ENCODE data around the gene SH3PXD2A. TPM values are rescaled to one million over a fixed set of nuclear protein-coding genes. Genes with fewer than 3 reads are reported as not detected.

The SH3PXD2A gene
- total RNA-seq, 1 donor from 2014 or later, result 56.2 TPM

DNA sequence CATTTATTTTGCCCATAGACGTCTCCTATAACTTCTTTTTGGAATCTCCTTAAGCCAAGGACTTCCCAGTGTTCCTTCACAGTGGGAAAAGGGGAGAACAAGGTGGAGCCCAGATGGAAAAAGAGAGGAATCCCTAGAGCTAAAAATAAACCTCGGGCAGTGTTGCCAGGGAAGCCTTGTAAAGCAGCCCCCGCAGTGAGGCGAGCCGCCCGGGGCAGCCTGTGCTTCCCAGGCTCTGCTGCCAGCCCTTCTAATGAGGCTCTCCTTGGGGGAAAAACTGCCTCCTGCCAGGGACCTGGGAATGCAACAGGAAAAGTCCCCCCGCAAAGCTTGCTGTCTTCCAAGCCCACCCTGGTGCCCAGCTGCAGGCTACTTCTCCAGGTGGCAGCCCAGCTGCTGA, 71.7 kb downstream of the SH3PXD2A start:
- Histone ChIP-seq H3K27me3 (no peaks in the 10 kb centered on the region), H3K4me3 (no peak overlapping the region), H3K4me1 (peaks cover 91% of the 10 kb centered on the region), H3K27ac (peak overlapping the region; percentile 17), H3K9me3 (no peaks in the 10 kb centered on the region), H3K36me3 (no peaks in the 10 kb centered on the region)
- intact Hi-C loops (cut with DNase I), result no loop called here
- no peak for DNase-seq (ENCODE audit: extremely low spot score in 2 of 2)
- TF ChIP-seq, protein P1, sequence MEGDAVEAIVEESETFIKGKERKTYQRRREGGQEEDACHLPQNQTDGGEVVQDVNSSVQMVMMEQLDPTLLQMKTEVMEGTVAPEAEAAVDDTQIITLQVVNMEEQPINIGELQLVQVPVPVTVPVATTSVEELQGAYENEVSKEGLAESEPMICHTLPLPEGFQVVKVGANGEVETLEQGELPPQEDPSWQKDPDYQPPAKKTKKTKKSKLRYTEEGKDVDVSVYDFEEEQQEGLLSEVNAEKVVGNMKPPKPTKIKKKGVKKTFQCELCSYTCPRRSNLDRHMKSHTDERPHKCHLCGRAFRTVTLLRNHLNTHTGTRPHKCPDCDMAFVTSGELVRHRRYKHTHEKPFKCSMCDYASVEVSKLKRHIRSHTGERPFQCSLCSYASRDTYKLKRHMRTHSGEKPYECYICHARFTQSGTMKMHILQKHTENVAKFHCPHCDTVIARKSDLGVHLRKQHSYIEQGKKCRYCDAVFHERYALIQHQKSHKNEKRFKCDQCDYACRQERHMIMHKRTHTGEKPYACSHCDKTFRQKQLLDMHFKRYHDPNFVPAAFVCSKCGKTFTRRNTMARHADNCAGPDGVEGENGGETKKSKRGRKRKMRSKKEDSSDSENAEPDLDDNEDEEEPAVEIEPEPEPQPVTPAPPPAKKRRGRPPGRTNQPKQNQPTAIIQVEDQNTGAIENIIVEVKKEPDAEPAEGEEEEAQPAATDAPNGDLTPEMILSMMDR (IDR thresholded peaks at IDR 0.05), result no peak
- TF ChIP-seq POLR2AphosphoS5 (IDR thresholded peaks at IDR 0.05; ENCODE audit: insufficient read depth in 1 of 2, low read depth in 1 of 2), result peak in 1 of 2 donors; percentile 44

DNA sequence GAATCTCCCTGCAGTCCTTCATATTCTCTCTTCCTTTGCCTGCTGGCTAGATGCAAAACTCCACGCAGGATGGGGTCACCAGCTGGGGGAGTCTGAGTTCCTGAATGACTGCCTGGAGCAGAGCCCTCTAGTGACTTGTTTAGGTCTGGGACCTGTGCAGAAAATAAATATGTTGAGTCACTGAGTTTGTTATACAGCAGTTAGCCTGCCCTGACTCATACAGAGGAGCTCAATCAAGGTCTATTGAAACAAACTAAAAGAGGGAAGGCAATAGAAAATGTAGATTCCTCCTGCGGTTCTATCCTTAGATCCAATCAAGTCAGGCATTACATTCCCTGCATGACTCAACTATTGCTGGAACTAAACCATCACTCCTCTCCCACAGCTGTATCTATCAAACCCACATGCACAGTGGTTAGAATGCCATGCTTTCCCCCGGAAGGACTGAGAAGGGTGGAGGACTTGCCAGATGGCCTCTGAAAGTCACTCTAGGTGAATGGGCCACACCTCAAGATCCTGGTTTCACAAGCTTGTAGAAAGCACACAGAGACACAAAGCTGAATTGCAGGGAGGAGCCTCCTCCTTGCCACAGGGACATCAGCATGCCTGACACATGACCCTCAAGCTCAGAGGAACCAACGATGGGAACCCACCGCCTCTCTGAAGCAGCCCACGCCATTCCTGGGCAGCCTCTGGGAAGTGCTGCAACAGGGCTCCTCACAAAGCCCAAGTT, 73.9 kb downstream of the SH3PXD2A start:
- H3K27me3 ChIP-seq, result no peaks in the 10 kb centered on the region
- no peak overlapping the region for H3K4me3 ChIP-seq
- H3K27ac ChIP-seq, result peak overlapping the region; percentile 57
- intact Hi-C loops (cut with DNase I), result no loop called here
- no peaks in the 10 kb centered on the region for H3K9me3 ChIP-seq
- TF ChIP-seq, protein P1 (IDR thresholded peaks at IDR 0.05), result no peak
- peak; percentile 30 to 45 for TF ChIP-seq POLR2AphosphoS5 (IDR thresholded peaks at IDR 0.05; ENCODE audit: insufficient read depth in 1 of 2, low read depth in 1 of 2)
- no peak for TF ChIP-seq POLR2A (IDR thresholded peaks at IDR 0.05)
- DNase-seq (ENCODE audit: extremely low spot score in 2 of 2), result no peak
- H3K36me3 ChIP-seq, result no peaks in the 10 kb centered on the region
- H3K4me1 ChIP-seq, result peaks cover 86% of the 10 kb centered on the region

DNA sequence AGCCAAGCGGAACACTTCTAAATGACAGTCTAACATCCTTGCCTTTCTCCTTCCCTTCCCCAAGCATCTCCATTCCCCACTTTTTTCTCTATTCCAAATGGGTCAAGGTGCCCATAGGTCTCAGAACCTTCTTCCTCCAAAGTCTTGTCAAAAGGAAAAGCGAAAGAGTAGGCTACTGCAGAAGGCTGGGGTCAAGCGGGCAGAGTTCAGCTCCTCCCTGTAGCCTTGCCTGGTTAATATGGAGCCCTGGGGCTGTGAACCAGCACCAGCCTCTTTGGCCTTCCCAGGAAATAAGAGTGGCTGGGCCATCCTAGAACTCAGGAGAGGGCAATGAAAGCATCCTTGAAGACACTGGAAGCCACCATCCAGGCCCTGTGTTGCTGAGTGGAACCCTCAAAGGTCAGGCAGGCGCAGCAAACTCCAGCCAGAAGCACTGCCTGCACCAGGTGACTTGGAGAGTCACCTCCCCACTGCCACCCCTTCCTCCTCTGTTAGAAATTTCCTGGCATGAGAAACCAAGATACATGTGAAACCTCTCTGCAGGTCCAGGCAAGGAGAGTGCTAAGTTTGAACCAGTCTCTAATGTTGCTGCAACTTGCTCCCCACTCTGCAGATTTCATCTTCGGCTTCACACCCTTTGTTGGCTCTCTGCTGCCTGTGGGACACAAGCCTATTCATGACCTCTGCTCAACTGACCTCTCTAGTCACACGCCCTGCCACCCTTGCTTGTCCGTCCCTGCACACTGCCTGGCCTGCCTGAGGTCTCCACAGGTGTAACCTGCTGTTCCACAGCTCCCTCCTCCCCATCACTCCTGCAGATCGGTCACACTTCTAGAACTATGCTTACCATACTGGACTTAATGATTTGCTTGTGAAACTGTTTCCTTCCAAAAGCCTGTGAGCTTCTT, 74.9 kb downstream of the SH3PXD2A start:
- Histone ChIP-seq H3K9me3 (no peaks in the 10 kb centered on the region), H3K27me3 (no peaks in the 10 kb centered on the region), H3K4me3 (no peak overlapping the region), H3K4me1 (peaks cover 76% of the 10 kb centered on the region), H3K36me3 (no peaks in the 10 kb centered on the region), H3K27ac (peak overlapping the region; percentile 28)
- intact Hi-C loops (cut with DNase I), result no loop called here
- TF ChIP-seq POLR2A (IDR thresholded peaks at IDR 0.05) (no peak), POLR2AphosphoS5 (IDR thresholded peaks at IDR 0.05; ENCODE audit: insufficient read depth in 1 of 2, low read depth in 1 of 2) (peak in 1 of 2 donors; percentile 51)
- TF ChIP-seq, protein P1 (IDR thresholded peaks at IDR 0.05), result no peak
- no peak for DNase-seq (ENCODE audit: extremely low spot score in 2 of 2)

DNA sequence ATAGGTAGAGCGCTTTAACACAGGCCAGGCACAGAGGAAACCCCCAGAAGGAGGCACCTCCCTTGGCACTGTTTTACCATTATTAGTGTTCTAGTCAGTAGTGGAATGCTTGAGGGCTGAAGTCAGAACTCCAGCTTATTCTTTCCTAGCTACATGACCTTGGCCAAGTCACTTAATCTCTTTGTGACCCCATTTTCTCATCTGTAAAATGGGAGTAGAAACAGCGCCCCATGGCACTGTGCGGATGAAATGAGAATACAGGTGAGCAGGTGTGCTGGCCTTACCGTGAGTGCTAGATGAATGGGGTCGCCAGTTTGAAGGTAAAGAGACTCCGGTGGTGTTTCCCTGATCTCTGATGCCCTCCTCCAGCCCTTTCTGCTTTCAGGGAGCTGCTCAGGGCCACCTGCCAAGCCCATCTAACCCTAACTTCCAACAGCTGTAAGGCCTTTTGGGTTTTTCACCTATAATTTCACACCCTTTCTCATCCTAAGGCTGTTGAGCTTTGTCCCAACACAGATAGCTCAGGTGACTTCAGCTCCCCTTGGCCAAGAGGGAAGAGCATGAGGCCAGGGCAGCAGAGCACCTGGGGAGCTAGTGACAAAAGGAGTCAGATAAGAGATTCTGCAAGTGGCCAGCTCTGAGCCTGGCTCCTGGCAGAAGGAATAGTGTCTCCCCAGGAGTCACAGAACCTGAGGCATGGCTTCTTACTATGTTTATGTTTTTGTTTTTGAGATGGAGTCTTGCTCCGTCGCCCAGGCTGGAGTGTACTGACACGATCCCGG, 76.8 kb downstream of the SH3PXD2A start:
- Histone ChIP-seq H3K36me3 (no peaks in the 10 kb centered on the region), H3K27me3 (no peaks in the 10 kb centered on the region), H3K9me3 (no peaks in the 10 kb centered on the region), H3K27ac (peak overlapping the region; percentile 16), H3K4me3 (no peak overlapping the region), H3K4me1 (peaks cover 56% of the 10 kb centered on the region)
- intact Hi-C loops (cut with DNase I), result no loop called here
- no peak for DNase-seq (ENCODE audit: extremely low spot score in 2 of 2)
- TF ChIP-seq POLR2A (IDR thresholded peaks at IDR 0.05), result no peak
- no peak for TF ChIP-seq POLR2AphosphoS5 (IDR thresholded peaks at IDR 0.05; ENCODE audit: insufficient read depth in 1 of 2, low read depth in 1 of 2)
- TF ChIP-seq, protein P1 (IDR thresholded peaks at IDR 0.05), result no peak
